Neural cell (in vitro differentiated cells): ENCODE results near the gene ZDHHC11. TPM values are rescaled to one million over a fixed set of nuclear protein-coding genes. Genes with fewer than 3 reads are reported as not detected.
"Not testable (repeated sequence)": the region's sequence is repeated elsewhere in the genome, so short reads cannot be mapped to it uniquely, and the experiment has no call there.

Experiments
- H2AFZ ChIP-seq: fragments of 200-600, 300-800 bp; sonication (generic), shearing (Covaris generic); 2 replicates; pipeline ENCODE4 v1.6.0; 2014; ENCODE audit warnings: low read depth, mild to moderate bottlenecking, antibody characterized with exemption, low read length, moderate library complexity
- H3F3A ChIP-seq: fragments of 200-600 bp; shearing (Covaris generic); 2 replicates; pipeline ENCODE4 v1.6.1; 2016; ENCODE audit warnings: mild to moderate bottlenecking, moderate library complexity, mixed read lengths, antibody characterized with exemption, low read length; ENCODE audit not compliant: insufficient read depth, poor library complexity, severe bottlenecking
- H3K27ac ChIP-seq: fragments of 200-600, 300-800 bp; sonication (generic), shearing (Covaris generic); 2 replicates; pipeline ENCODE4 v1.5.1; 2014; ENCODE audit warnings: mild to moderate bottlenecking, low read length, moderate library complexity
- H3K27me3 ChIP-seq: fragments of 300-800, 200-600 bp; sonication (generic), shearing (Covaris generic); 2 replicates; pipeline ENCODE4 v1.6.0; 2014; ENCODE audit warnings: mild to moderate bottlenecking, low read depth, low read length, moderate library complexity; ENCODE audit not compliant: insufficient read depth
- H3K36me3 ChIP-seq: fragments of 300-800, 200-600 bp; sonication (generic), shearing (Covaris generic); 2 replicates; pipeline ENCODE4 v1.5.1; 2014; ENCODE audit warnings: mild to moderate bottlenecking, antibody characterized with exemption, low read length, moderate library complexity; ENCODE audit not compliant: insufficient read depth
- H3K4me2 ChIP-seq: fragments of 300-800, 200-600 bp; sonication (generic), shearing (Covaris generic); 2 replicates; pipeline ENCODE4 v1.6.0; 2014; ENCODE audit warnings: mild to moderate bottlenecking, low read length
- H3K4me3 ChIP-seq: fragments of 300-800, 200-600 bp; sonication (generic), shearing (Covaris generic); 2 replicates; pipeline ENCODE4 v1.5.1; 2014; ENCODE audit warnings: mild to moderate bottlenecking, low read length, moderate library complexity
- H3K79me2 ChIP-seq: fragments of 200-600 bp; shearing (Covaris generic); replicated peaks from 2 replicates; pipeline ENCODE4 v1.6.0; 2014; ENCODE audit warnings: mild to moderate bottlenecking, low read length, moderate library complexity; ENCODE audit not compliant: insufficient read depth
- H3K9ac ChIP-seq: fragments of 300-800, 200-600 bp; sonication (generic), shearing (Covaris generic); 2 replicates; pipeline ENCODE4 v1.6.1; 2016; ENCODE audit warnings: mild to moderate bottlenecking, low read length, mixed read lengths
- H3K9me2 ChIP-seq: fragments of 200-600 bp; shearing (Covaris generic); 2 replicates; pipeline ENCODE4 v1.6.1; 2016; ENCODE audit warnings: mild to moderate bottlenecking, low read length, mixed read lengths; ENCODE audit not compliant: insufficient read depth
- H3K9me3 ChIP-seq: fragments of 200-600, 300-800 bp; sonication (generic), shearing (Covaris generic); 2 replicates; pipeline ENCODE4 v1.6.1; 2016; ENCODE audit warnings: mild to moderate bottlenecking, mixed run types, low read length, moderate library complexity, mixed read lengths
- H4K20me1 ChIP-seq: fragments of 200-600 bp; shearing (Covaris generic); 2 replicates; pipeline ENCODE4 v1.6.1; 2016; ENCODE audit warnings: mild to moderate bottlenecking, mixed run types; ENCODE audit not compliant: insufficient read depth
- EP300 ChIP-seq: fragments of 450-650 bp; conservative IDR thresholded peaks from 2 replicates; pipeline ENCODE4 v1.6.1; 2014; ENCODE audit warnings: antibody characterized with exemption, mild to moderate bottlenecking, moderate library complexity; ENCODE audit not compliant: poor library complexity, severe bottlenecking
- EZH2 ChIP-seq: fragments of 200-600, 300-800 bp; shearing (Covaris generic), sonication (generic); IDR thresholded peaks from 2 replicates; pipeline ENCODE4 v1.6.1; 2014; ENCODE audit warnings: antibody characterized with exemption, low read length, borderline replicate concordance, mild to moderate bottlenecking; ENCODE audit not compliant: insufficient read depth, poor library complexity, severe bottlenecking
- MXI1 ChIP-seq: fragments of 450-650 bp; conservative IDR thresholded peaks from 2 replicates; pipeline ENCODE4 v1.6.1; 2014; ENCODE audit warnings: antibody characterized with exemption, mild to moderate bottlenecking; ENCODE audit not compliant: poor library complexity, severe bottlenecking
- POLR2AphosphoS5 ChIP-seq: IDR thresholded peaks from 2 replicates; pipeline ENCODE4 v1.6.1; 2012
- RAD21 ChIP-seq: fragments of 450-650 bp; conservative IDR thresholded peaks from 2 replicates; pipeline ENCODE4 v1.6.1; 2014; ENCODE audit warnings: antibody characterized with exemption, mild to moderate bottlenecking, moderate library complexity
- SMC3 ChIP-seq: fragments of 450-650 bp; conservative IDR thresholded peaks from 2 replicates; pipeline ENCODE4 v1.6.1; 2014; ENCODE audit warnings: antibody characterized with exemption, mild to moderate bottlenecking, moderate library complexity; ENCODE audit not compliant: poor library complexity
- TAF1 ChIP-seq: IDR thresholded peaks from 2 replicates; pipeline ENCODE4 v1.6.1; 2012; ENCODE audit warnings: low read depth
- polyA plus RNA-seq: library from polyadenylated mRNA; depleted of rRNA; stranded (reverse); fragments of >200 nt; gene quantifications from 2 replicates; pipeline ENCODE4 v1.2.3, GENCODE V29; 2014
- TF ChIP-seq, protein P1 (sequence below): fragments of 450-650 bp; IDR thresholded peaks from 2 replicates; pipeline ENCODE4 v1.5.1; 2014; ENCODE audit warnings: antibody characterized with exemption, mild to moderate bottlenecking, moderate library complexity; ENCODE audit not compliant: poor library complexity, severe bottlenecking
- TF ChIP-seq, protein P2 (sequence below): IDR thresholded peaks from 2 replicates; pipeline ENCODE4 v1.6.1; 2012; ENCODE audit warnings: borderline replicate concordance

The ZDHHC11 gene
- polyA plus RNA-seq, 1 donor from 2014 or later = 11.4 TPM

- Histone ChIP-seq H3F3A (no peaks in the 10 kb centered on the region), H3K4me3 (no peak overlapping the region), H3K27ac (no peak overlapping the region), H3K9me3 (no peaks in the 10 kb centered on the region), H3K79me2 (peaks cover 5% of the 10 kb centered on the region), H3K27me3 (no peaks in the 10 kb centered on the region), H2AFZ (no peak overlapping the region), H3K9ac (no peak overlapping the region), H3K9me2 (no peaks in the 10 kb centered on the region), H3K36me3 (peaks cover 7% of the 10 kb centered on the region), H4K20me1 (no peaks in the 10 kb centered on the region), H3K4me2 (no peak overlapping the region)
- TF ChIP-seq TAF1 = no peak
- TF ChIP-seq SMC3 = no peak
- TF ChIP-seq RAD21 = no peak
- TF ChIP-seq POLR2AphosphoS5 = no peak
- TF ChIP-seq EP300 = no peak
- no peak for TF ChIP-seq MXI1
- TF ChIP-seq, protein P1, sequence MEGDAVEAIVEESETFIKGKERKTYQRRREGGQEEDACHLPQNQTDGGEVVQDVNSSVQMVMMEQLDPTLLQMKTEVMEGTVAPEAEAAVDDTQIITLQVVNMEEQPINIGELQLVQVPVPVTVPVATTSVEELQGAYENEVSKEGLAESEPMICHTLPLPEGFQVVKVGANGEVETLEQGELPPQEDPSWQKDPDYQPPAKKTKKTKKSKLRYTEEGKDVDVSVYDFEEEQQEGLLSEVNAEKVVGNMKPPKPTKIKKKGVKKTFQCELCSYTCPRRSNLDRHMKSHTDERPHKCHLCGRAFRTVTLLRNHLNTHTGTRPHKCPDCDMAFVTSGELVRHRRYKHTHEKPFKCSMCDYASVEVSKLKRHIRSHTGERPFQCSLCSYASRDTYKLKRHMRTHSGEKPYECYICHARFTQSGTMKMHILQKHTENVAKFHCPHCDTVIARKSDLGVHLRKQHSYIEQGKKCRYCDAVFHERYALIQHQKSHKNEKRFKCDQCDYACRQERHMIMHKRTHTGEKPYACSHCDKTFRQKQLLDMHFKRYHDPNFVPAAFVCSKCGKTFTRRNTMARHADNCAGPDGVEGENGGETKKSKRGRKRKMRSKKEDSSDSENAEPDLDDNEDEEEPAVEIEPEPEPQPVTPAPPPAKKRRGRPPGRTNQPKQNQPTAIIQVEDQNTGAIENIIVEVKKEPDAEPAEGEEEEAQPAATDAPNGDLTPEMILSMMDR = no peak
- TF ChIP-seq, protein P2, sequence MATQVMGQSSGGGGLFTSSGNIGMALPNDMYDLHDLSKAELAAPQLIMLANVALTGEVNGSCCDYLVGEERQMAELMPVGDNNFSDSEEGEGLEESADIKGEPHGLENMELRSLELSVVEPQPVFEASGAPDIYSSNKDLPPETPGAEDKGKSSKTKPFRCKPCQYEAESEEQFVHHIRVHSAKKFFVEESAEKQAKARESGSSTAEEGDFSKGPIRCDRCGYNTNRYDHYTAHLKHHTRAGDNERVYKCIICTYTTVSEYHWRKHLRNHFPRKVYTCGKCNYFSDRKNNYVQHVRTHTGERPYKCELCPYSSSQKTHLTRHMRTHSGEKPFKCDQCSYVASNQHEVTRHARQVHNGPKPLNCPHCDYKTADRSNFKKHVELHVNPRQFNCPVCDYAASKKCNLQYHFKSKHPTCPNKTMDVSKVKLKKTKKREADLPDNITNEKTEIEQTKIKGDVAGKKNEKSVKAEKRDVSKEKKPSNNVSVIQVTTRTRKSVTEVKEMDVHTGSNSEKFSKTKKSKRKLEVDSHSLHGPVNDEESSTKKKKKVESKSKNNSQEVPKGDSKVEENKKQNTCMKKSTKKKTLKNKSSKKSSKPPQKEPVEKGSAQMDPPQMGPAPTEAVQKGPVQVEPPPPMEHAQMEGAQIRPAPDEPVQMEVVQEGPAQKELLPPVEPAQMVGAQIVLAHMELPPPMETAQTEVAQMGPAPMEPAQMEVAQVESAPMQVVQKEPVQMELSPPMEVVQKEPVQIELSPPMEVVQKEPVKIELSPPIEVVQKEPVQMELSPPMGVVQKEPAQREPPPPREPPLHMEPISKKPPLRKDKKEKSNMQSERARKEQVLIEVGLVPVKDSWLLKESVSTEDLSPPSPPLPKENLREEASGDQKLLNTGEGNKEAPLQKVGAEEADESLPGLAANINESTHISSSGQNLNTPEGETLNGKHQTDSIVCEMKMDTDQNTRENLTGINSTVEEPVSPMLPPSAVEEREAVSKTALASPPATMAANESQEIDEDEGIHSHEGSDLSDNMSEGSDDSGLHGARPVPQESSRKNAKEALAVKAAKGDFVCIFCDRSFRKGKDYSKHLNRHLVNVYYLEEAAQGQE = no peak
- no peak for TF ChIP-seq EZH2
These were observed 30.8 kb upstream of the ZDHHC11 start for GRCh38 chr5:881551-881935.

DNA sequence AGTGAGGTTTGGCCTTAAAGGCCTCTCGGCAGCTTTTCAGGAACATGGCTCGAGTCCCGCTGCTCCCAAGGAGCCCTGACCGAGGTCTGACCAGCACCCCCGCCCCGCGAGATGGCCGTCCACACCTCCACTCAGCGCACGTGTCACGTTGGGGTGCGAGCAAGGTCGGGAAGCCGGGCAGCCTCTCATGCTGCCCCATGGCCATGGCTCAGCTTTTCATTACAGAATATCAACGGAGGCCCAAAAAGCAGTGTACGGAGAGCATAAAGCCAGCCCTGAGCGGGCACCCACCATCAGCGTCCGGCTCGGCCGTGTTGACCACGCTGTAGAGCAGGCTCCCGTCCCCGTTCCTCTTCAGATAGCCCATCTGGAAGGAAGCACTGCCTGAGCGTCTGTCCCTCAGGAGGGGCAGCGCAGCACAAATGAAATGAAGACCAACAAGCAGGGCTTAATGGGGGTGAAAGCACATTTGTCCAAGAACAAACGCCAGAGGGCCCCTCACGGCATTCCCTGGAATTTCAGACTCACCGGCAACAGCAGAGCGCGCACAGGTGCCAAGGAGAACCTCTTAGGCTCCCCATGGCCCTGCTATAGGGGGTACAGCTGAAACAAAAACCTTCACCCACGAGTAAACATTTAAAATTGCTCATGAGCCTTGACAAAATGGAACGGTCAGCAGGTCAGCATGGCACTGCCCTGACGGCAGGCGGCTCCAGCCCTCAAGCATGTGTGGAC, 30.2 kb upstream of the ZDHHC11 start:
- Histone ChIP-seq H3K36me3 (peaks cover 6% of the 10 kb centered on the region), H2AFZ (no peak overlapping the region), H3K9me2 (no peaks in the 10 kb centered on the region), H3K9me3 (no peaks in the 10 kb centered on the region), H3K9ac (no peak overlapping the region), H3F3A (no peaks in the 10 kb centered on the region), H4K20me1 (no peaks in the 10 kb centered on the region), H3K79me2 (peaks cover 5% of the 10 kb centered on the region), H3K4me2 (no peak overlapping the region), H3K27ac (no peak overlapping the region), H3K27me3 (no peaks in the 10 kb centered on the region), H3K4me3 (no peak overlapping the region)
- no peak for TF ChIP-seq EP300
- TF ChIP-seq TAF1 = no peak
- no peak for TF ChIP-seq EZH2
- no peak for TF ChIP-seq POLR2AphosphoS5
- TF ChIP-seq RAD21 = no peak
- TF ChIP-seq, protein P1 = no peak
- TF ChIP-seq SMC3 = no peak
- no peak for TF ChIP-seq MXI1
- TF ChIP-seq, protein P2 = no peak

DNA sequence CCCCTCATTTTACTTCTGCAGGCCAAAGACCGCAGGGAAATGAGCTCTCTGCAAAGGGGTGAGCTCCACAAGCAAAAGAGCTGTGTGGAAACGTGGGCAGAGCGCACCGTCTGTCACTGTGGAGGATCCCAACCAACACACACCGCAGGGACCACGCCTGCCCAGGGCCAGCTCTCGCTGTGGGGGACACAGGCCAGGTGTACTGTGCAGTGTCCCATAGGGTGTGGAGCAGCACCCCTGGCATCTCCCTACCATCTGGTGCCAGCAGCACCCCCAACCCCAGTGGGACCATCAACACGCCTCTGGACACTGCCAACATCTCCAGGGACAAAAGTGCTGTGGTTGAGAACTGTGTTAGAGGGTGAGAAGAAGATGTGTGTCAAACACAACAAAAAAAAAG, 27.9 kb upstream of the ZDHHC11 start:
- not testable (repeated sequence) for H3F3A ChIP-seq, H3K27ac ChIP-seq, H3K4me2 ChIP-seq, H3K9ac ChIP-seq, H3K9me3 ChIP-seq, H3K4me3 ChIP-seq, H3K27me3 ChIP-seq, H4K20me1 ChIP-seq, H2AFZ ChIP-seq, H3K36me3 ChIP-seq, H3K79me2 ChIP-seq, H3K9me2 ChIP-seq
